Common myeloid progenitor, CD34-positive (primary cell): Measurements from ENCODE around the gene ASIC3.
A peak's percentile ranks its signal among the peaks of the same experiment; 100 is the strongest.

Experiments used
- CTCF ChIA-PET: fragments of 350-600 bp; sonication (Branson Sonifier 250); formaldehyde crosslinking; loops from one replicate; lab custom pipeline; 2021; ENCODE audit warnings: antibody characterized with exemption; lab: Charles Lee
- POLR2A ChIA-PET: fragments of 350-600 bp; sonication (Branson Sonifier 250); formaldehyde crosslinking; loops from one replicate; lab custom pipeline; 2021; ENCODE audit warnings: antibody characterized with exemption; lab: Charles Lee
- DNase-seq, 3 donors: peaks; one replicate each; pipeline versions ENCODE4 v3.0.0 to v3.0.0-alpha.2; 2013
- H3K27ac ChIP-seq, 2 experiments: 1 replicate in 1 of 2; 2 replicates in 1 of 2; pipeline ENCODE4 v1.7.0; 2013; ENCODE audit warnings: inconsistent platforms in 2 of 2, low read length in 2 of 2, mild to moderate bottlenecking in 2 of 2, low read depth in 1 of 2, moderate library complexity in 1 of 2; ENCODE audit not compliant: severe bottlenecking in 2 of 2, insufficient read depth in 1 of 2, poor library complexity in 1 of 2
- H3K27me3 ChIP-seq, 5 experiments: replicated peaks in 2 of 5; 1 replicate in 3 of 5; 2 replicates in 2 of 5; pipeline versions ENCODE4 v1.6.1 to v1.7.0; 2013; ENCODE audit warnings: low read length in 4 of 5, mild to moderate bottlenecking in 2 of 5, moderate library complexity in 2 of 5, inconsistent platforms in 1 of 5; ENCODE audit not compliant: insufficient read depth in 5 of 5, control insufficient read depth in 4 of 5
- H3K36me3 ChIP-seq, 4 experiments: 1 replicate in 2 of 4; 2 replicates in 2 of 4; pipeline versions ENCODE4 v1.6.1 to v1.7.0; 2013; ENCODE audit warnings: low read length in 3 of 4, control low read depth in 1 of 4, mild to moderate bottlenecking in 1 of 4; ENCODE audit not compliant: control insufficient read depth in 4 of 4, insufficient read depth in 4 of 4
- H3K4me1 ChIP-seq, 4 experiments: 1 replicate in 3 of 4; 2 replicates in 1 of 4; pipeline versions ENCODE4 v1.6.1 to v1.7.1; 2013; ENCODE audit warnings: low read length in 3 of 4, mild to moderate bottlenecking in 3 of 4, control low read depth in 1 of 4, inconsistent platforms in 1 of 4, moderate library complexity in 1 of 4; ENCODE audit not compliant: control insufficient read depth in 4 of 4, insufficient read depth in 4 of 4; ENCODE audit errors: control extremely low read depth in 1 of 4
- H3K4me3 ChIP-seq, 7 experiments: 1 replicate in 4 of 7; 2 replicates in 3 of 7; pipeline versions ENCODE4 v1.5.1 to v1.7.0; 2013; ENCODE audit warnings: mild to moderate bottlenecking in 7 of 7, low read length in 6 of 7, moderate library complexity in 6 of 7, inconsistent platforms in 2 of 7, low read depth in 2 of 7, control low read depth in 1 of 7; ENCODE audit not compliant: insufficient read depth in 4 of 7, control insufficient read depth in 1 of 7; ENCODE audit errors: extremely low read depth in 1 of 7
- H3K9me3 ChIP-seq, 5 experiments: 1 replicate in 4 of 5; 2 replicates in 1 of 5; pipeline versions ENCODE4 v1.6.1 to v1.7.1; 2013; ENCODE audit warnings: low read length in 4 of 5, mild to moderate bottlenecking in 2 of 5, inconsistent platforms in 1 of 5, low read depth in 1 of 5, moderate library complexity in 1 of 5; ENCODE audit not compliant: control insufficient read depth in 4 of 5, insufficient read depth in 2 of 5; ENCODE audit errors: control extremely low read depth in 1 of 5
- WGBS: methylation state at CpG from one replicate; pipeline ENCODE4 v1.1.5; 2013; ENCODE audit not compliant: insufficient coverage; 5-methylcytosine and 5-hydroxymethylcytosine counted together

Gene ASIC3

GRCh38 chr7:151045262-151045661 lies 3.1 kb upstream of the ASIC3 start:
- Histone ChIP-seq H3K27me3 (peaks cover 0 to 3% (median 0%) of the 10 kb centered on the region in 5 experiments), H3K36me3 (peaks cover 0 to 7% (median 5%) of the 10 kb centered on the region in 4 experiments), H3K9me3 (no peaks in the 10 kb centered on the region), H3K27ac (no peak overlapping the region), H3K4me3 (no peak overlapping the region), H3K4me1 (peaks cover 0 to 23% (median 18%) of the 10 kb centered on the region in 4 experiments)
- DNase-seq = no peak
- WGBS = 98% methylated on average over 9 of the region's 11 CpGs
- ChIA-PET POLR2A (no interaction called here), CTCF (interaction anchor here (1.4 to 1.9 kb wide), 3 partner anchors 10 to 27 kb away, joined by 3 to 5 read pairs (median 4); no protein-coding TSS in a partner anchor)

- Histone ChIP-seq H3K27me3 (peaks cover 0 to 10% (median 0%) of the 10 kb centered on the region in 5 experiments), H3K27ac (no peak overlapping the region), H3K36me3 (peaks cover 0 to 7% (median 5%) of the 10 kb centered on the region in 4 experiments), H3K4me3 (no peak overlapping the region), H3K9me3 (no peaks in the 10 kb centered on the region), H3K4me1 (peaks cover 0 to 19% (median 18%) of the 10 kb centered on the region in 4 experiments)
- WGBS = 90% methylated on average over 7 of the region's 9 CpGs
- CTCF ChIA-PET = interaction anchor here (0.8 to 1.5 kb wide), 4 partner anchors 9 to 62 kb away, joined by 3 to 4 read pairs (median 3); no protein-coding TSS in a partner anchor
- no peak for DNase-seq
- POLR2A ChIA-PET = interaction anchor here (0.7 kb wide), 1 partner anchor 14 kb away, joined by 3 read pairs; no protein-coding TSS in a partner anchor
These were observed 2.4 kb upstream of the ASIC3 start for GRCh38 chr7:151045967-151046366.

GRCh38 chr7:151046603-151047573 lies 1.4 kb upstream of the ASIC3 start:
- CTCF ChIA-PET = interaction anchor here (0.8 to 1.9 kb wide), 4 partner anchors 10 to 61 kb away, joined by 3 to 6 read pairs (median 4); no protein-coding TSS in a partner anchor
- POLR2A ChIA-PET = interaction anchor here (0.6 to 1.4 kb wide), 3 partner anchors 15 to 42 kb away, joined by 3 to 5 read pairs (median 4); no protein-coding TSS in a partner anchor

GRCh38 chr7:151048911-151049463 lies 656 bp downstream of the ASIC3 start:
- ChIA-PET CTCF (no interaction called here), POLR2A (no interaction called here)
- Histone ChIP-seq H3K27ac (no peak overlapping the region), H3K4me3 (no peak overlapping the region), H3K9me3 (no peaks in the 10 kb centered on the region), H3K36me3 (peaks cover 0 to 7% (median 1%) of the 10 kb centered on the region in 4 experiments), H3K4me1 (peaks cover 0 to 44% (median 35%) of the 10 kb centered on the region in 4 experiments), H3K27me3 (peaks cover 0 to 13% (median 0%) of the 10 kb centered on the region in 5 experiments)
- WGBS = 98% methylated on average over 38 of the region's 38 CpGs
- no peak for DNase-seq

More at GRCh38 chr7:151046603-151047573, 1.4 kb upstream of the ASIC3 start:
- Histone ChIP-seq H3K27me3 (peaks cover 0 to 13% (median 0%) of the 10 kb centered on the region in 5 experiments), H3K9me3 (no peaks in the 10 kb centered on the region), H3K36me3 (peaks cover 0 to 6% (median 5%) of the 10 kb centered on the region in 4 experiments), H3K27ac (no peak overlapping the region), H3K4me3 (peak overlapping the region in 1 of 7 experiments; percentile 42), H3K4me1 (peaks cover 0 to 27% (median 25%) of the 10 kb centered on the region in 4 experiments)
- peak in 2 of 3 donors; percentile 78 to 81 for DNase-seq
- 29% methylated on average over 3 of the region's 14 CpGs for WGBS

GRCh38 chr7:151051108-151051507 lies 2.8 kb downstream of the ASIC3 start:
- Histone ChIP-seq H3K4me1 (peaks cover 0 to 44% (median 34%) of the 10 kb centered on the region in 4 experiments), H3K27me3 (peaks cover 0 to 13% (median 0%) of the 10 kb centered on the region in 5 experiments), H3K4me3 (no peak overlapping the region), H3K9me3 (no peaks in the 10 kb centered on the region), H3K36me3 (peaks cover 0 to 3% (median 1%) of the 10 kb centered on the region in 4 experiments), H3K27ac (no peak overlapping the region)
- POLR2A ChIA-PET = no interaction called here
- peak; percentile 87 to 93 (median 93) for DNase-seq
- CTCF ChIA-PET = interaction anchor here (0.8 to 1.5 kb wide), 5 partner anchors 10 to 62 kb away, joined by 3 to 5 read pairs (median 3); no protein-coding TSS in a partner anchor
- 3% methylated on average over 40 of the region's 50 CpGs for WGBS

GRCh38 chr7:151053096-151053495 lies 4.8 kb downstream of the ASIC3 start:
- CTCF ChIA-PET = interaction anchor here (1.0 to 1.2 kb wide), 3 partner anchors 14 to 166 kb away, joined by 3 read pairs; no protein-coding TSS in a partner anchor
- Histone ChIP-seq H3K36me3 (peaks cover 0 to 3% (median 1%) of the 10 kb centered on the region in 4 experiments), H3K27ac (no peak overlapping the region), H3K4me3 (peak overlapping the region in 1 of 7 experiments; percentile 10), H3K27me3 (peaks cover 0 to 13% (median 0%) of the 10 kb centered on the region in 5 experiments), H3K4me1 (peaks cover 1 to 50% (median 32%) of the 10 kb centered on the region in 4 experiments), H3K9me3 (no peaks in the 10 kb centered on the region)
- DNase-seq = peak in 1 of 3 donors; percentile 17
- POLR2A ChIA-PET = no interaction called here
- WGBS = 80% methylated on average over 1 of the region's 4 CpGs
